DMS153 treated with DMSO at 0.1 percent for 48 hours (cell line): ENCODE measurements around the gene SYT1.
A peak's percentile ranks its signal among the peaks of the same experiment; 100 is the strongest.

Experiments used
- DNase-seq: peaks from one replicate; lab custom pipeline; 2025; ENCODE audit not compliant: unreplicated experiment; lab: John Stamatoyannopoulos, UW

The SYT1 gene

GRCh38 chr12:79331870-79332269 lies 467.3 kb downstream of the SYT1 start:
- no peak for DNase-seq

- no peak for DNase-seq
Observed at GRCh38 chr12:79333144-79333543, 468.6 kb downstream of the SYT1 start.

- no peak for DNase-seq
Observed at GRCh38 chr12:79337662-79338290, 473.2 kb downstream of the SYT1 start.

GRCh38 chr12:79344855-79345847 lies 480.6 kb downstream of the SYT1 start:
- DNase-seq, result peak; percentile 24

- no peak for DNase-seq
Observed at GRCh38 chr12:79347866-79348265, 483.3 kb downstream of the SYT1 start.

- DNase-seq, result no peak
Observed at GRCh38 chr12:79351251-79351650, 486.7 kb downstream of the SYT1 start.

- DNase-seq, result no peak
Observed at GRCh38 chr12:79356216-79356615, 491.6 kb downstream of the SYT1 start.

- no peak for DNase-seq
Observed at GRCh38 chr12:79357048-79357447, 492.5 kb downstream of the SYT1 start.

GRCh38 chr12:79358716-79359300 lies 494.2 kb downstream of the SYT1 start:
- DNase-seq, result no peak

GRCh38 chr12:79360286-79360685 lies 495.7 kb downstream of the SYT1 start:
- DNase-seq, result no peak

- no peak for DNase-seq
Observed at GRCh38 chr12:79360936-79361335, 496.4 kb downstream of the SYT1 start.

GRCh38 chr12:79364197-79364596 lies 499.6 kb downstream of the SYT1 start:
- DNase-seq, result no peak

GRCh38 chr12:79366374-79366773 lies 501.8 kb downstream of the SYT1 start:
- no peak for DNase-seq

- DNase-seq, result no peak
Observed at GRCh38 chr12:79367032-79367589, 502.5 kb downstream of the SYT1 start.

GRCh38 chr12:79370021-79370420 lies 505.4 kb downstream of the SYT1 start:
- DNase-seq, result no peak

GRCh38 chr12:79371226-79371625 lies 506.7 kb downstream of the SYT1 start:
- no peak for DNase-seq

- no peak for DNase-seq
Observed at GRCh38 chr12:79373896-79374499, 509.4 kb downstream of the SYT1 start.

- no peak for DNase-seq
Observed at GRCh38 chr12:79374545-79374944, 510.0 kb downstream of the SYT1 start.

GRCh38 chr12:79375050-79375449 lies 510.5 kb downstream of the SYT1 start:
- DNase-seq, result no peak

GRCh38 chr12:79378496-79378895 lies 513.9 kb downstream of the SYT1 start:
- DNase-seq, result no peak

- no peak for DNase-seq
Observed at GRCh38 chr12:79380402-79380801, 515.8 kb downstream of the SYT1 start.
